GM10266 (cell line): ENCODE measurements around the gene SH2D7.

Source experiments
- DNase-seq: peaks from one replicate; pipeline ENCODE4 v3.0.0; 2012; ENCODE audit errors: extremely low spot score
- TF ChIP-seq, protein P1 (sequence below): IDR thresholded peaks from 2 replicates; pipeline ENCODE4 v1.5.1; 2012; ENCODE audit warnings: mild to moderate bottlenecking, low read depth; ENCODE audit not compliant: control insufficient read depth, insufficient read depth; ENCODE audit errors: missing control alignments

Gene SH2D7

DNA sequence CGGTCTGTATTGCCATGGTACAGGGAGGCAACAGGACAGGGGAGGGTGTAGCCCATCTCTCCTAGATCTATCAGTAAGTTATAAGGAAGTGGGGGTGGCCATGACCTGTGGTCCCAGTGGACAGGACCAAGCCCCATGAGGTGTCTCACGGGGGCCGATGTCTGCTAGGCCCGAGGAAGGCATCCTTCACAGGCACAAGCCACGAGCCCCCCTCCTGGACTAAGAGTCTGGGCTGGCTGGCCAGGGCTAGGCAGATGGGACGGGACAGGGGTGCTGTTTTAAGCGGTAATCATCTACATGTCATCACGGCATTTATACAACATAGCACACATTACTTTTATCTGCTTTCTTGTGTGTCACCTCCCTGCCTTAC, 12.3 kb upstream of the SH2D7 start:
- TF ChIP-seq, protein P1, sequence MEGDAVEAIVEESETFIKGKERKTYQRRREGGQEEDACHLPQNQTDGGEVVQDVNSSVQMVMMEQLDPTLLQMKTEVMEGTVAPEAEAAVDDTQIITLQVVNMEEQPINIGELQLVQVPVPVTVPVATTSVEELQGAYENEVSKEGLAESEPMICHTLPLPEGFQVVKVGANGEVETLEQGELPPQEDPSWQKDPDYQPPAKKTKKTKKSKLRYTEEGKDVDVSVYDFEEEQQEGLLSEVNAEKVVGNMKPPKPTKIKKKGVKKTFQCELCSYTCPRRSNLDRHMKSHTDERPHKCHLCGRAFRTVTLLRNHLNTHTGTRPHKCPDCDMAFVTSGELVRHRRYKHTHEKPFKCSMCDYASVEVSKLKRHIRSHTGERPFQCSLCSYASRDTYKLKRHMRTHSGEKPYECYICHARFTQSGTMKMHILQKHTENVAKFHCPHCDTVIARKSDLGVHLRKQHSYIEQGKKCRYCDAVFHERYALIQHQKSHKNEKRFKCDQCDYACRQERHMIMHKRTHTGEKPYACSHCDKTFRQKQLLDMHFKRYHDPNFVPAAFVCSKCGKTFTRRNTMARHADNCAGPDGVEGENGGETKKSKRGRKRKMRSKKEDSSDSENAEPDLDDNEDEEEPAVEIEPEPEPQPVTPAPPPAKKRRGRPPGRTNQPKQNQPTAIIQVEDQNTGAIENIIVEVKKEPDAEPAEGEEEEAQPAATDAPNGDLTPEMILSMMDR = no peak
- no peak for DNase-seq

DNA sequence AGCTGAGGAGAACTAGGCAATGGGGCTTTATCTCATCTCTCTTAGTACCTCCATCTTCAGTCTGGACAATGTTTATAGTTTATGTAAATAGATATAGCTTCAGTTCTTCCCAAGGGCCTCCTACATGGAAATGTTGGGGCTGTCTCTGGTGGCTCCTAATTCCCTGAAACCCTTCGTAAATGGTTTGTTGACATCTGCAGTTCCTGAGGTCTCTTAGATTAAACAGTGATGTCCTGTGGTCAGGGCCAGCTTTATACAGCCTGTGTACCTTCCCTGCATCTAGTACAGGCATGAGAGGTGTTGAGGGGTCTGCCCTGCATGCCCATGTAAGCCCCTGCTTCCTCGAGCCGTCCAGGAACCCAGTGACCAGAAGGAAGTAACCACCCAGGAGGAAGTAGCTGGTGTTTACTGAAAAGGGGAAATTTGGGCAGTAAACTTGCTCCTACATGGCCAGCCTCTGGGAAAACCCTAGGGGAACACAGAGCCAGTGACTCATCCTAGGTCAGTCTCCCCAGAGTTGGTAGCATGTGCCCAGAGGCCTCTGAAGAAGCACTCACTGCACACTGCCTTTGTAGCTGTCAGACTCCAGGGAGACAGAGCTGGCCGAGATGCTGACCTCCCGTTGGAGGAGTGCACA, 10.1 kb upstream of the SH2D7 start:
- TF ChIP-seq, protein P1 = no peak

DNA sequence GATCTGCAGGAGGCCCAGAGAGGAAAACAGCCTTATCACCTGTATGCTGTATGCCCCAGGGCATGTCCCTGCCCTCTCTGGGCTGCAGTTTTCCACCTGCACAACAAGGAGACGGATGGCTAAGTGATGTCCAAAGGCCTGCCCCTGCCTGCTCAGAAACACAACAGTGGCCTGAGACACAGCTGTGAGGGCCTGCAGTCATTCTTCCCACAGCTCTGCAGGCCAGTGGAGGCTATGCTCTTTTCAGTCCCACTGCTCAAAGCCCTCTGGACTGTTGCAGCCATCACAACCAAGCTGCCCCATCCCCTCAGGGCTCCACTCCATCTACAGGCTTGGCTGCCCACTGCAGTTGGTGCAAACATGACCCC, 9.6 kb upstream of the SH2D7 start:
- TF ChIP-seq, protein P1 = no peak
- no peak for DNase-seq

More for the DNA sequence above, 10.1 kb upstream of the SH2D7 start:
- no peak for DNase-seq

DNA sequence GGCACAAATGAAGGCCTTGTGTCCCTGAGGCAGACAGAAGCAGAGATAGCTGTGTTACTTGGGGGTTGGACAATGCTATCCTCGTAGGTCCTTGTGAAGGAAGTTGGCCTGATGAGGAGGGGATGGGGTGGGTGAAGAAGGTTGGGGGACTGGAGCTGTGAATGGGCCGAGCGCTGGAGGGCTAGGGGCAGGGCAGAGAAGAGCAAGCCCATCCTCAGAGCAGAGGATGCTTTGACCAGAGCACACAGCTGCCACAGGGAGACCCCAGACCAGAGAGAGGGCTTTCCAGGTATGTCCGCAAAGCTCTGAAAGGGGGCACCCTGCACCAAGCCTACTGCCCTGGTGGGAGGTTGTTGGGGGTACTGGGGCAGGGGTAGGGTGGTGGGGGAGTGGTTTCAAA, 9.2 kb upstream of the SH2D7 start:
- no peak for DNase-seq

DNA sequence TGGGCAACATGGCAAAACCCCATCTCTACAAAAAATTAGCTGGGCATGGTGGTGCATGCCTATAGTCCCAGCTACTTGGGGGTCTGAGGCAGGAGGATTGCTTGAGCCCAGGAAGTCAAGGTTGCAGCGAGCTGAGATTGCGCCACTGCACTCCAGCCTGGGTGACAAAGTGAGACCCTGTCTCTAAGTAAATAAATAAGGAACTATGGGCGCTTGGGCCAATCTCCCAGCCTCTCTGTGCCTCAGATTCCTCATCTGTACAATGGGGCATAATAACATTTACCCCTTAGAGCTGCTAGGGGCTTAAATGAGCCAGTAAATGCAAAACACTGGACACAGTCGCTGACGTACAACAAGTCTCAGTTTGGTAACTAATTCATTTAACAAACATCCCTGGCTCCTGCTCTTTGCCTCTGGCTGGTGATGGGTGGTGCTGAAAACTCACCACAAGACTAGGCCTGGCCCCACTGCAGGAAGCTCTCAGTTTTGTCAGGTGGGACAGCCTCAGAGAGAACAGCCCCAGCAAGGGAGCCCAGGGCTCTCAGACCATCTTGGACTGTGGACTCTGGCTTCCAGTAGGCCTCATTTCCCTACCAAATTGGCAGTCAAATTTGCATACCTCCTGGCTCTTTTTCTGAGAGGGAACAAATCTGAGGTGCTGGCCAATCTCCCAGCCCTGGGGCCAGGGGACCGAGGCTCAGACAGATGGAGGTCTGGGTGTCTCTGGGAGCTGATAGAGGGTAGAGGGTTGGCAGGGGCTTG, 8.5 kb upstream of the SH2D7 start:
- DNase-seq = no peak
- TF ChIP-seq, protein P1 = no peak

More for the DNA sequence above, 9.2 kb upstream of the SH2D7 start:
- TF ChIP-seq, protein P1 = no peak

DNA sequence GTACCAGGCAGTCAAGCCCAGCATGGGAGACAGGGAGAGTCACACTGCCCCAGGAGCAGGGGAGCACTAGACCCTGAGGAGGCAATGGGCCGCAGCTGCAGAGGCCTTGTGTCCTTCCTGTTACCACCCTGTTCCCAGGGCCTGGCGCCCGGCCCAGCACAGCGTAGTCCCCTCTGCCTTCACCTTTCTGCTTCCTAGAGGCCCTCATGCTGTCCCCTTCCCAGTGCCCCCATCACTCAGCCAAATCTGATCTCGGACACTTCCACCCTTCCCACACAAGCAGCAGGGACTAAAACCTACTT, 8.0 kb upstream of the SH2D7 start:
- no peak for DNase-seq
- TF ChIP-seq, protein P1 = no peak

DNA sequence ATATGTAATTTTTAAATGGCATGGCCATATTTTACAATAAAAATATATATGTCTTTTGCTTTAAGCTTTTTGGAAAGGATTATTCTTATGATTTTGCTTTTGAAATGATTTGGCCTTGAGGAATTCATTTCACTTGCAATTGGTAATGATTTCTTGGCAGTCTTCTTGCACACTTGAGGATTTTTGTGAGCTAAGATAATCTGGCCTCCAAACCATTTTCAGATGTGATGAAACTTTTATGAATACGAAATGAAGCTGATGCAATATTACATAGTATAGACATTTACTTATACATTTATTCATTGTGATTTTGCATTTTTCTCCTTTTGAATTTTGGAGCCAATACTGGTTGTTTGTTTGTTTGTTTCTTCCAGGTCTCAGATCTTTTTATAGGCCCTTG, 6.4 kb upstream of the SH2D7 start:
- TF ChIP-seq, protein P1 = no peak
- DNase-seq = no peak
